Upper lobe of left lung (tissue), 6 donors: ENCODE measurements around the gene KNSTRN. TPM values are rescaled to one million over a fixed set of nuclear protein-coding genes. Genes with fewer than 3 reads are reported as not detected.
A peak's percentile ranks its signal among the peaks of the same experiment; 100 is the strongest.

ENCODE experiments used
- ATAC-seq, 2 donors: fragments of 200-7000 bp; cut with Tn5 transposase; one replicate each; pipeline ENCODE4 v1.9.1; 2022; ENCODE audit warnings: mild to moderate bottlenecking in 2 of 2, moderate library complexity in 2 of 2; ENCODE audit not compliant: low FRiP score in 2 of 2
- DNase-seq, 2 donors: peaks; one replicate each; pipeline ENCODE4 v3.0.0-alpha.2; 2019 to 2020
- H3K27ac ChIP-seq, 4 donors: fragments of 200-600 bp; sonication (generic); one replicate each; pipeline ENCODE4 v1.5.1; 2016 to 2019
- H3K27me3 ChIP-seq, 4 donors: fragments of 200-600 bp; sonication (generic); one replicate each; pipeline ENCODE4 v1.5.1; 2017 to 2019
- H3K36me3 ChIP-seq, 4 donors: fragments of 200-600 bp; sonication (generic); one replicate each; pipeline ENCODE4 v1.5.1; 2016 to 2019
- H3K4me1 ChIP-seq, 4 donors: fragments of 200-600 bp; sonication (generic); one replicate each; pipeline ENCODE4 v1.5.1; 2018 to 2019
- H3K4me3 ChIP-seq, 4 donors: fragments of 200-600 bp; sonication (generic); one replicate each; pipeline ENCODE4 v1.5.1; 2017 to 2019; ENCODE audit warnings: mild to moderate bottlenecking in 2 of 4, moderate library complexity in 1 of 4
- H3K9me3 ChIP-seq, 4 donors: fragments of 200-600 bp; sonication (generic); one replicate each; pipeline ENCODE4 v1.5.1; 2018 to 2019
- CTCF ChIP-seq, 6 experiments: fragments of 450-650 bp in 4 of 6; fragments of 200-600 bp in 2 of 6; sonication (generic) in 2 of 6; IDR thresholded peaks; one replicate each; pipeline ENCODE4 v1.5.1; 2016 to 2019; ENCODE audit warnings: antibody characterized with exemption in 6 of 6
- EP300 ChIP-seq, 4 donors: sonication (generic); formaldehyde crosslinking; IDR thresholded peaks; one replicate each; pipeline ENCODE4 v1.5.1; 2017; ENCODE audit warnings: antibody characterized with exemption in 4 of 4, control low read depth in 2 of 4
- POLR2A ChIP-seq, 4 donors: fragments of 450-650 bp; IDR thresholded peaks; one replicate each; pipeline ENCODE4 v1.5.1; 2016 to 2017; ENCODE audit warnings: antibody characterized with exemption in 4 of 4, mild to moderate bottlenecking in 2 of 4
- POLR2AphosphoS5 ChIP-seq, 2 donors: sonication (generic); formaldehyde crosslinking; IDR thresholded peaks; one replicate each; pipeline ENCODE4 v1.5.1; 2017; ENCODE audit warnings: antibody characterized with exemption in 2 of 2
- WGBS, 2 donors: methylation state at CpG; one replicate each; pipeline ENCODE4 v1.1.5; 2017 to 2018; 5-methylcytosine and 5-hydroxymethylcytosine counted together
- total RNA-seq, 6 donors: library from RNA; depleted of rRNA in 4 of 6; stranded (reverse); fragments of >200 nt in 4 of 6; gene quantifications; one replicate each; pipeline versions ENCODE4 v1.1.0 to v1.2.1, GENCODE V29; 2016 to 2021
- donor health status: DM: no; HTN: no; CAD: no; lungs with moderate emphysema.
- donor health status: DM: no; HTN: yes; CAD: no; lungs with severe emphysema.

The KNSTRN gene
- total RNA-seq, 6 donors from 2014 or later = 10.6 to 27.6 (median 17.3) TPM

DNA sequence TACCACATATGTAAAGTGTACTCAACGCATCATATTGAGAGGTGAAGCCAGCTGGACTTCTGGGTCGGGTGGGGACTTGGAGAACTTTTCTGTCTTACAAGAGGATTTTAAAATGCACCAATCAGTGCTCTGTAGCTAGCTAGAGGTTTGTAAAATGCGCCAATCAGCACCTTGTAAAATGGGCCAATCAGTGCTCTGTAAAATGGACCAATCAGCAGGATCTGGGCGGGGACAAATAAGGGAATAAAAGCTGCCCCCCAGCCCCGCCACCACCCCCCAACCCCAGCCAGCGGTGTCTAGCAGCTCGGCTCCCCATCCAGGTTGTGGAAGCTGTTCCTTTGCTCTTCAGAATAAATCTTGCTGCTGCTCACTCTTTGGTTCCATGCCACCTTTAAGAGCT is 16.8 kb downstream of the KNSTRN start:
- no peak for DNase-seq
- Histone ChIP-seq H3K27ac (no peak overlapping the region), H3K9me3 (no peaks in the 10 kb centered on the region), H3K4me1 (peaks cover 0 to 12% (median 7%) of the 10 kb centered on the region in 4 donors), H3K27me3 (no peaks in the 10 kb centered on the region), H3K36me3 (no peaks in the 10 kb centered on the region), H3K4me3 (no peak overlapping the region)
- TF ChIP-seq POLR2AphosphoS5 (IDR thresholded peaks at IDR 0.05) = no peak
- TF ChIP-seq CTCF (IDR thresholded peaks at IDR 0.05) = no peak
- no peak for TF ChIP-seq EP300 (IDR thresholded peaks at IDR 0.05)
- no peak for TF ChIP-seq POLR2A (IDR thresholded peaks at IDR 0.05)
- whole genome bisulfite sequencing, 2 donors = 83 to 88% methylated on average over 7 of the region's 7 CpGs
- no peak for ATAC-seq

DNA sequence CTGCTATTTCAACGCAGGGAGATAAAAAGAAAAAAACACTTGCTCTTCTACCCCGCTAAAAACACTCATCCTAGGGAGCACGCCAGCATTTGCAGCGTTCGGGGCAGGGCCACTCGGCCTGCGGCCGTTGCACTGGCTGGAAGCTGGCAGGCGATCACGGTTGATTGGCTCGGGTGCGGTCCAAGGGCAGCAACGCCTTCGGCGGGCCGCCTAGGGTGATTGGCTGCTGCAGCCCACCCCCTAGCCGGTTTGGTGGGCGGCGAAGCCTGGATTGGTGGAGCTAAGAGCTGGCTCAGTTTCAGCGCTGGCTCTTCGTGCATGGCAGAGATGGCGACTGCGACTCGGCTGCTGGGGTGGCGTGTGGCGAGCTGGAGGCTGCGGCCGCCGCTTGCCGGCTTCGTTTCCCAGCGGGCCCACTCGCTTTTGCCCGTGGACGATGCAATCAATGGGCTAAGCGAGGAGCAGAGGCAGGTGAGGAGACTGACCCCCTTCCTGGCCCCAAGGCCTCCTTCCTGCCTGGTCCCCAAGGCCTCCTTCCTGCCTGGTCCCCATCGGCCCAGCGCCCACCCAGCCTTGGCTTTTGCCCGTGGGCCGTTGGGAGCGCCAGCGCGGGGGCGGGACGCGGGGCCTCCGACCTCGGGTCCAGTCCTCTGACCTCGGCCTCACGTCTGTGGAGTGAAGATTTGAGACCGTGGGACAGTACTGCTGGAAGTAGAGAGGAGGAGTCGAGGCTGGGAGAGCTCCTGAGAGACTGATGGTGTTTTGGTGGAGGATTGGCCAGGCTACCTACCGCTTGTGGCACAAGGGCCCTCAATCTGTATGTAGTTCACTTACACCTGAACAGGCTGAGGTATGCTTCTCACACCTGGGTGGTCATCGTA is 23.2 kb downstream of the KNSTRN start, which contains the start of gene IVD:
TSS of gene IVD (plus strand) at position 295 of the 881 bp plus-strand sequence. CDS start at position 328, 33 bp downstream.
- Histone ChIP-seq H3K27ac (peak within 1 kb of the TSS; percentile 42 to 85 (median 76)), H3K4me3 (peak within 1 kb of the TSS; percentile 70 to 94 (median 82)), H3K4me1 (peaks cover 21 to 29% (median 24%) of the 10 kb centered on the region in 4 donors), H3K27me3 (no peaks in the 10 kb centered on the region), H3K36me3 (peaks cover 2 to 25% (median 15%) of the 10 kb centered on the region in 4 donors), H3K9me3 (no peaks in the 10 kb centered on the region)
- DNase-seq (peak; percentile 95 to 97), ATAC-seq (peak; percentile 99 to 100)
- peak in 3 of 4 donors; percentile 55 to 87 (median 78) for TF ChIP-seq POLR2A (IDR thresholded peaks at IDR 0.05)
- no peak for TF ChIP-seq CTCF (IDR thresholded peaks at IDR 0.05)
- TF ChIP-seq EP300 (IDR thresholded peaks at IDR 0.05) = no peak
- TF ChIP-seq POLR2AphosphoS5 (IDR thresholded peaks at IDR 0.05) = peak in 1 of 2 donors; percentile 73
- 1 to 3% methylated on average over 21 to 54 of the region's 54 CpGs for WGBS, 2 donors

DNA sequence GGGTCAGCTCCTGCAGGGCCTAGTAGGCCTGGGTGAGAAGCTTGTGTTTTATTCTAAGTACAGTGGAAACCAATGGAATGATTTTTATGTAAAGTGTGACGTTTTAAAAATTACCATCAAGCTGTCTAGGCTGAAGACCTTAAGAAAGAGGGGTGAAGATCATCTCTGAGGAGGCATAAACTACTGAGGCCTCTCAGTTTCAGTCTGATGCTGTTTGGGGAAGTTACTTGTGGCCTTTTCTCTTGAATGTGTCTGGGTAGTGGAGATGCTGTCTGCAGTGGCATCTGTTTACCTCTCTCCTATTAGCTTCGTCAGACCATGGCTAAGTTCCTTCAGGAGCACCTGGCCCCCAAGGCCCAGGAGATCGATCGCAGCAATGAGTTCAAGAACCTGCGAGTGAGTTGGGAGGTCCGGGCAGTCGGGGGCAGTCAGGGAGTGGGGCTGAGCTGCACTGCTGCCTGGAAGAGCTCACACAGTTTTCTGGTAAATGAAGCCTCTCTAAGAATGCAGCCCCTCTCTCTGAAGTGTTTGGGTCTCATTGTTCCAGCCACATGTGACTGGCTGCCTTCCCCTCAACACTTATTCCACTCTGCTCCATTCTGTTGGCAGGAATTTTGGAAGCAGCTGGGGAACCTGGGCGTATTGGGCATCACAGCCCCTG is 24.9 kb downstream of the KNSTRN start:
- Histone ChIP-seq H3K9me3 (no peaks in the 10 kb centered on the region), H3K27me3 (no peaks in the 10 kb centered on the region), H3K36me3 (peaks cover 8 to 42% (median 29%) of the 10 kb centered on the region in 4 donors), H3K4me1 (peaks cover 21 to 29% (median 24%) of the 10 kb centered on the region in 4 donors), H3K4me3 (peak overlapping the region in 1 of 4 donors; percentile 94), H3K27ac (no peak overlapping the region)
- ATAC-seq (no peak), DNase-seq (no peak)
- 83 to 88% methylated on average over 8 of the region's 8 CpGs for WGBS, 2 donors
- TF ChIP-seq POLR2AphosphoS5 (IDR thresholded peaks at IDR 0.05) (no peak), POLR2A (IDR thresholded peaks at IDR 0.05) (no peak), CTCF (IDR thresholded peaks at IDR 0.05) (no peak), EP300 (IDR thresholded peaks at IDR 0.05) (no peak)

DNA sequence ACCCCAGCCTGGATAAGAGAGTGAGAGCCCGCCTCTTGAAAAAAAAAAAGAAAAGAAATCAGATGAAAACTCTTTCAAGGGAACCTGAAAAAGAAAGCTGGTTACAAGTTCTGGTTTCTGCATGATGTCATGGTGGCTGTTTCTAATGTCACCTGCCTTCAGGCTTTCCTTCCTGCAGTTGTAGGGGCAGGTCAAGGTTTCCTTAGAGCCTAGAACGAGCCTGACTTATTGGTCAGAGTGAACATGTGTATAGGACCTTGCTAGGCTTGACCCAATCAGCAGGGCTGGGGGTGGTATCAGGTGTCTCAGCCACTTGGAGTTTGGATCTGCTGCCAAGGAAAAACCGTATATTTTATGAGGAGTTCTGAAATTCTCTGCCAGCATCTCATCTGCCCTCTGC is 26.8 kb downstream of the KNSTRN start:
- Histone ChIP-seq H3K4me1 (peaks cover 21 to 29% (median 24%) of the 10 kb centered on the region in 4 donors), H3K27me3 (no peaks in the 10 kb centered on the region), H3K36me3 (peaks cover 8 to 61% (median 45%) of the 10 kb centered on the region in 4 donors), H3K27ac (no peak overlapping the region), H3K4me3 (no peak overlapping the region), H3K9me3 (no peaks in the 10 kb centered on the region)
- DNase-seq = no peak
- TF ChIP-seq EP300 (IDR thresholded peaks at IDR 0.05) = no peak
- no peak for TF ChIP-seq POLR2AphosphoS5 (IDR thresholded peaks at IDR 0.05)
- TF ChIP-seq POLR2A (IDR thresholded peaks at IDR 0.05) = no peak
- TF ChIP-seq CTCF (IDR thresholded peaks at IDR 0.05) = no peak
- WGBS, 2 donors = 72 to 77% methylated on average over 3 of the region's 3 CpGs
- no peak for ATAC-seq
